Stimulated activated CD4-positive, alpha-beta T cell treated with anti-CD3 and anti-CD28 coated beads, Interleukin-1b, Interleukin-23, amount 100 ng/mL, for 24 hours (primary cell): ENCODE data around the gene ZNF605.
"Not testable (repeated sequence)": the region's sequence is repeated elsewhere in the genome, so short reads cannot be mapped to it uniquely, and the experiment has no call there.

Experiments
- DNase-seq, 4 experiments: peaks; one replicate each; pipeline ENCODE4 v3.0.0-alpha.2; 2020; ENCODE audit warnings: low read depth in 4 of 4, low spot score in 1 of 4

The ZNF605 gene

GRCh38 chr12:132908145-132909029 is 47.7 kb downstream of the ZNF605 start:
- peak; percentile 89 to 94 (median 94) for DNase-seq

- not testable (repeated sequence) for DNase-seq
These were observed 48.3 kb downstream of the ZNF605 start for GRCh38 chr12:132907789-132908144.

- DNase-seq, result no peak
These were observed 48.9 kb downstream of the ZNF605 start for GRCh38 chr12:132907216-132907615.

- DNase-seq, result peak; percentile 82 to 89 (median 84)
These were observed 51.3 kb downstream of the ZNF605 start for GRCh38 chr12:132904718-132905328.

- no peak for DNase-seq
These were observed 57.1 kb downstream of the ZNF605 start for GRCh38 chr12:132899033-132899432.

- DNase-seq, result no peak
These were observed 67.3 kb downstream of the ZNF605 start for GRCh38 chr12:132888852-132889251.

- DNase-seq, result peak; percentile 74 to 92 (median 86)
These were observed 68.4 kb downstream of the ZNF605 start, which contains the start of gene CHFR for GRCh38 chr12:132887513-132888351. Gene CHFR, minus strand, starts transcription at chr12:132887605. Its CDS starts 277 bp downstream, at chr12:132887328.

- DNase-seq, result no peak
These were observed 69.3 kb downstream of the ZNF605 start for GRCh38 chr12:132886529-132887477.

GRCh38 chr12:132881818-132882217 is 74.3 kb downstream of the ZNF605 start:
- no peak for DNase-seq

GRCh38 chr12:132874620-132875019 is 81.5 kb downstream of the ZNF605 start:
- not testable (repeated sequence) for DNase-seq

GRCh38 chr12:132874175-132874574 is 81.9 kb downstream of the ZNF605 start:
- DNase-seq, result no peak

GRCh38 chr12:132873724-132874123 is 82.4 kb downstream of the ZNF605 start:
- DNase-seq, result no peak

GRCh38 chr12:132872975-132873421 is 83.1 kb downstream of the ZNF605 start:
- DNase-seq, result no peak

- DNase-seq, result no peak
These were observed 83.8 kb downstream of the ZNF605 start for GRCh38 chr12:132872073-132872855.

- DNase-seq, result no peak
These were observed 86.6 kb downstream of the ZNF605 start for GRCh38 chr12:132869551-132869950.
